Natural killer cell treated with Interleukin-12 subunit alpha and Interleukin-12 subunit beta and Interleukin-15 and Interleukin-18, amount 100 ng/mL, for 72 hours (primary cell): ENCODE measurements around the gene PDGFA. TPM values are rescaled to one million over a fixed set of nuclear protein-coding genes. Genes with fewer than 3 reads are reported as not detected.

ENCODE experiments used
- ATAC-seq, 2 donors: fragments of 150-1000 bp; cut with Tn5 transposase in 1 of 2; sonication (Bioruptor Pico), chemical (Tn5 transposase) in 1 of 2; 2 replicates each; pipeline ENCODE4 v1.10.0; 2021
- DNase-seq: peaks from one replicate; pipeline ENCODE4 v3.0.0; 2022; ENCODE audit warnings: low spot score
- H3K27ac Mint-ChIP-seq, 2 donors: 1 replicate in 1 of 2; 2 replicates in 1 of 2; pipeline ENCODE4 v1.8.0; 2022; ENCODE audit warnings: mixed read lengths in 2 of 2, mild to moderate bottlenecking in 1 of 2, moderate library complexity in 1 of 2
- H3K27me3 Mint-ChIP-seq, 2 donors: 1 replicate in 1 of 2; 2 replicates in 1 of 2; pipeline ENCODE4 v1.8.0; 2022; ENCODE audit warnings: mixed read lengths in 2 of 2
- H3K36me3 Mint-ChIP-seq: one replicate; pipeline ENCODE4 v1.8.0; 2022; ENCODE audit warnings: mixed read lengths
- H3K4me1 Mint-ChIP-seq, 2 donors: 1 replicate in 1 of 2; 2 replicates in 1 of 2; pipeline ENCODE4 v1.8.0; 2022; ENCODE audit warnings: low read depth in 2 of 2, mixed read lengths in 2 of 2, mild to moderate bottlenecking in 1 of 2
- H3K4me3 Mint-ChIP-seq: one replicate; pipeline ENCODE4 v1.8.0; 2022; ENCODE audit warnings: mixed read lengths
- H3K9me3 Mint-ChIP-seq: 2 replicates; pipeline ENCODE4 v1.8.0; 2022; ENCODE audit warnings: mixed read lengths
- total RNA-seq, 2 donors: library from RNA; stranded (reverse); gene quantifications; one replicate each; pipeline ENCODE4 v1.2.3, GENCODE V29; 2022

The PDGFA gene
- total RNA-seq, 2 donors from 2014 or later, result 1.3 to 5.0 TPM

DNA sequence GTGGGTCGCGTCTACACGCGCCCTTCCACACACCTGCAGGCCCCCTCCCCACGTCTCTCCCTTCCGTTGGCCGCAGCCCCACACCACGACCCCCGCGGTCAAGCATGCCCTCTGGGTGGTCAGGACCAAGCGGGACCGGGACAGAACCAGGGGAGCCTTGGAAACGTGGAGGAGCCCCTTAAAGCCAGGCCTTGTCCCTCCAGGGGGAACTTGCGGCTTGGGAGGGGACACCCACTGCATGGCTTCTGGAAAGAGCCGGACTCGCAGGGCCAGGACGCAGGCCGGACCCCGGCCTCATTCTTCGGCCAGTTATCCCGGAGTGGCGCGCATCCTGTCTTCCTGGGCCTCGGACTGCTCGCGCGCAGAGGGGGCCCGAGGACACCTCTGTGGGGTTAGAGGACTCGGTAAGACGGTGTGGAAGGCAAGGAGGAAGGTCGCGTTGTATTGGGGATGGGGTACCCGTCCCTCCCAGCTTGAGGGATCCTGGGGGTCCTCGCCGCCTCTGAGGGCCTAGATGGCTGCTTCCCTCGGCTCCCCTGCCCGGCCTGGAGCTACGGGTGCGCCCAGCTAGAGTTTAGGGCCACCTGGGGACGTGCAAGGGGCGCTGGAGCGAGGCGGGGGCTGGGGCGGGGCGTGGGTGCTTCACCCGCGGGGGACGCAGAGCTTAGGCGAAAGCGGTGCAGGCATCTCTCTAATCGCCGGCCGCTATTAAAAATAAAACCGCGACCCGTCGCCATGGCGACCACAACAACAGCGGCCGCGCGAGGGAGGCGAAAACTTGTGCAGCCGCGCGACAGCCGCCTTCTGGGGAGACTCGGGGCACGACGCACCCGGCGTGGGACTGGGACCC is 1.8 kb upstream of the PDGFA start:
- DNase-seq (no peak), ATAC-seq (no peak)
- H3K9me3 Mint-ChIP-seq, result no peaks in the 10 kb centered on the region
- no peaks in the 10 kb centered on the region for H3K36me3 Mint-ChIP-seq
- peak overlapping the region; percentile 10 for H3K4me3 Mint-ChIP-seq
- H3K4me1 Mint-ChIP-seq, result peaks cover 0 to 4% of the 10 kb centered on the region in 2 donors
- H3K27me3 Mint-ChIP-seq, result peaks cover 7 to 15% of the 10 kb centered on the region in 2 donors
- no peak overlapping the region for H3K27ac Mint-ChIP-seq

DNA sequence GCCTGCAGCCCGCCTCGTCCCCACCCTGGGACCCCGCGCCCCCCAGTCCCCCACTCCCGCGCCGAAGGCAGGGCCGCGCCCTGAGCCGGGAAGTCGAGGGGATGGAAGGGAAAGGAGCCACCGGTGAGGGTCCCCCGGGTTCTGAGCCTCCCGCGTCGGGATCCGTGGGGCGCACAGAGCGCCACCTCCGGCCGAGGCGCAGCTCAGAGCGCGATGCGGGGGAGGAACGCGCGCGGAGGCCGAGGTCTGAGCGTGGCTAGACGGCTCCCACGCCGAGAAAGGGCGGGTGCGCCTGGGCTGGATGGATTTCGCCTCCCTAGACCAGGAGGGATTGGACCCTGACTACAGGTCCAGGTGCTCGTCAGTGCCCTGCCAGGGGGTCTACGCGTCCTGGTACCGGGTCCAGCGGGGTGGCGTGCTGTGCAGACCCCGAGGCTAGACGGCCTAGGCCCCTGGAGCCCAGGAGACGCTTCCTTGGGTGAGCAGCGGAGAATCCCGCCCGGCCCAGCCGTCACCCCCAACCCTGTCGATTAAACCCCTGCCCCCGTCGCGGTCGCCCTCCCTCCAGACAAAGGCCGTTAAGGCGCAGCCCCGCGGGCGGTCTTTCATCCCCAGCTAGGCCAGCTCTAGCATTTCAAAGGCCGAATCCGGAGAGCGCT is 986 bp upstream of the PDGFA start:
- no peak overlapping the region for H3K4me3 Mint-ChIP-seq

DNA sequence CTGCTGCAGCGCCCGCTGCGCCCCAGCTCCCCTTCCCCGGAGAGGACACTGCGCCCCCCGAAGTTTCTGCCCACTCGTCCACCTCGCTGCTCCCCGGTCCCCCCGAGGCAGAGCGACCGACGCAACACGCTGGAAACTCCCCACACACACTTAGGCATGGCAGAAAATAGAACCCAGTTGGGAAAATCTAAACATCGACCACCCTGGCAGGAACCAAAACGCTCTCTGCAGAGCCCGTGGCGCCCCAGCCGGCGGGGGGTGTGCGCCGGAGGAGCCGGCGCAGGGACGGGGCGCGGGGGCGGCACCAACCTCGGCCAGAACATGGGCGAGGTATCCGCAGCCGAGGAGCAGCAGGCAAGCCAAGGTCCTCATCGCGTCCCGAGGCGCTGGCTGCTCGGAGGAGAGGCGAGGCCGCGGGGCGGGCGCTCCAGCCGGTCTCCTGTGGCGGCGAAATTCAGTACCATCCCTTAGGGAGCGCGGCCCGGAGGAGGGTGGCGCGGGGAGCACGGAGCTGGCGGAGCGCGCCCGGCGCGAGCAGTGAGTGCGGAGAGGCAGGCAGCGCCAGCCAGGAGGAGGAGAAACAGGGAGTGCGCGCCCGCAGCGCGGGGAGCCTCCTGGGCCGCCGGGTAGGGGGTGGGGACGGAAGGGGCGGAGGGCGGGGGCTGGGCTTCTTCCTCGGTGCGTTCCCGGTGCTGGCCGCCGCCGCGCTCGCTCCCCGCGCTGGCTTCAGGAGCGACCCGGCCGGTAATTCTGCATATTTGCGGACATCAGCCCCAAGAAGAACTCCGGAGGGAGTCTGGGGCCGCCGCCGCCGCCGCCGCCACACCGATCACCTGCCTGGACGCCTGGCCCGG is 789 bp downstream of the PDGFA start:
- Mint-ChIP-seq H3K27ac (no peak overlapping the region), H3K4me1 (peaks cover 3 to 6% of the 10 kb centered on the region in 2 donors), H3K4me3 (peak overlapping the region; percentile 80), H3K36me3 (no peaks in the 10 kb centered on the region), H3K27me3 (peaks cover 0 to 14% of the 10 kb centered on the region in 2 donors), H3K9me3 (no peaks in the 10 kb centered on the region)
- DNase-seq (no peak), ATAC-seq (peak; percentile 32 to 61)

More for the DNA sequence above, 986 bp upstream of the PDGFA start:
- peaks cover 7 to 18% of the 10 kb centered on the region in 2 donors for H3K27me3 Mint-ChIP-seq
- no peaks in the 10 kb centered on the region for H3K36me3 Mint-ChIP-seq
- H3K27ac Mint-ChIP-seq, result no peak overlapping the region
- H3K4me1 Mint-ChIP-seq, result peaks cover 0 to 4% of the 10 kb centered on the region in 2 donors
- H3K9me3 Mint-ChIP-seq, result no peaks in the 10 kb centered on the region
- DNase-seq, result no peak
- ATAC-seq, result no peak

DNA sequence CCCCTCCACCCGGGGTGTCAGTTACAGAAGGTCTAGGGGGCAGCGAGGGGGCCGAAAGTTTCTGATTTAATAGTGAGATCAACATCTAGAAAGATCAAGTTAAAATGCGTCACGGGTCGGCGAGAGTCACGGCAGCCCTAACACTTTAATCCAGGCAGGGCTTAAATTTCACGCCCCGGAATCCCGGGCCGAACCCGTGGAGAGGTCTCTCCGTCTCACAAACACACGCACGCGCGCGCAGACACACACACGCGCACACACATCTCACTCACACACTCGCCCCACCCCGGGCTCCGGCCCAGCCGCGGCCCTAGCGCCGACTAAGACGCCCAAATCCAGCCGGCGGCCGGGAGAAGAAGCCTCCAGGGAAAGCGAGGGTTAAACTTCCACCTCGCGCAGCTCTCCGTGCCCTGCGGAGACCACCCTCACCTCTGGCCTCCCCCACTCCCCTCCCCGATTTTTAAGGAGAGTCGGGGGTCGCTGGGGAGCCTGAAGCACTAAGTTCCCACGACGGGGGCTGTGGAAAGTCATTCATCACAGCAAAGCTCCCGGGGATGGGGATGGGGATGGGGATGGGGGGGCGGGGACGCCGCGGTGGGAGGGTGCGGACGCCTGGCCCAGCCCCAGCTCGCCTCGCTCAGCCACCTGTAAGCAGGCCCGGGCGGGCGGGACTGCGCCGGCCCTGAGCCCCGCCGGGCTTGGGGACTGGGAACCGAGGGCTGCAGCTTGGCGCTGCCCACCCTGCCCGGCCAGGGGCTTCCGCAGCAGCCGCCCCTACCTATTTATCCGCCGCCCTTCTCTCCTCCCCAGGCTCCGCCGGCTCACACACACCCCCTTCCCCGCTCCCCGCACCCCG is 1.6 kb downstream of the PDGFA start:
- Mint-ChIP-seq H3K27ac (no peak overlapping the region), H3K4me1 (peaks cover 8 to 9% of the 10 kb centered on the region in 2 donors), H3K36me3 (no peaks in the 10 kb centered on the region), H3K4me3 (peak overlapping the region; percentile 80), H3K9me3 (no peaks in the 10 kb centered on the region), H3K27me3 (peaks cover 0 to 16% of the 10 kb centered on the region in 2 donors)
- ATAC-seq (no peak), DNase-seq (no peak)

DNA sequence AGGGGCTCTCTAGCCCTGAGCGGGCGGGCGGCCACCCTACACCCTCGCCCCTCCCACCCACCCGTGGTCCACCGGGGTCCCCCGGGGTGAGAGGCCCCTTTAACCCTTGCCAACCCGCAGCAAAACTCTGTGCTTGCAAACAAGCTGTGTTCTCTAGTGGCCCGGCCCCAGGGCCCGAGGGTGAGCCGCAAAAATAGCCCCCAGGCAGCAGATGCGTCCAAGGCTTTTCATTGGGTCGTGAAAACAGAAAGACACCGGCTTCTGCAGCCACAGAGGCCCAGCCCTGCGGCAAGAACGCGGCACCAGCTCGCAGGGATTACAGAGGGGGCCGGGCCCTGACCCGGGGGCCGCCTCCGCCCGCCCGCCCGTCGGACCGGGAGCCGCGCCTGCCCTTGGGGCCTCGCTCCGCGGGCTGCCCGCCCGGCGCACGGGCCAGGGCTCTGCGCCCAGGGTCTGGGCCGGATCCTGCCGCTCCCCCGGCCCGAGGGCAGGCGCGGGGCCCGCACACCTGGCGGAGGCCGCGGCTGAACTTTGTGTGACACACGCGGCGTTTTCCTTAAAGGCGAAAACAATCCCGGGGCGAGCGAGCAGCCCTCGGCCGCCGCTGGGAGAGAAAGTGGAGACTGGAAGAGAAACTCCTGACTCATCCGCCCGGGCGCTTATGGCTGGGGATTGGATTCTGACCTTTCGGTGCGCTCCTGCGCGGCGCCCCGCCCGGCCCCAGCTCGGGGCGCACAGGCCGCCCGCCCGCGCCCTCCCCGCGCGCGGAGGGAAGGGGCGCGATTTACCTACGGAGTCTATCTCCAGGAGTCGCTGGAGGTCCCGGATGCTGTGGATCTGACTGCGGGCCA is 2.8 kb downstream of the PDGFA start:
- H3K9me3 Mint-ChIP-seq, result no peaks in the 10 kb centered on the region
- H3K4me3 Mint-ChIP-seq, result peak overlapping the region; percentile 42
- DNase-seq, result no peak
- no peaks in the 10 kb centered on the region for H3K36me3 Mint-ChIP-seq
- H3K4me1 Mint-ChIP-seq, result peaks cover 8 to 9% of the 10 kb centered on the region in 2 donors
- no peak overlapping the region for H3K27ac Mint-ChIP-seq
- no peak for ATAC-seq
- peaks cover 0 to 16% of the 10 kb centered on the region in 2 donors for H3K27me3 Mint-ChIP-seq

DNA sequence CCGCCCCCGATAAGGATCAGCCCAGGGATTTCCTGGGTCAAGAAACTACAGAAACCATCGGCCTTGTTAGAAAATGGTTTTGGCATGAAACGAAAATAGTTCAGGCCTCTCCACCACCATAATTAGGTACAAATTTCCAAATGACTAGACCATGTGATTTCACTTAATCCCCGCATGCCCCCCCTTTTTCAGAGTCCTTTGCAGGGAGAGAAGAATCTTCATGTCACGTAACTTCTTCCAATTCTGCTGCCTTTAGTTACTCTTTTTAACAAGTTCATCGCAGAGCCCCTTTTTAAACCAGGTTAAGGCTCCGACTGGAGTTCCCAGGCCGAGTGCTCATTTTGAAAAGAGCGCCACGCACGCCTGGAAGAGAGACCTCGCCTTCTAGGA is 3.4 kb downstream of the PDGFA start:
- H3K36me3 Mint-ChIP-seq, result no peaks in the 10 kb centered on the region
- no peak for DNase-seq
- no peak for ATAC-seq
- H3K9me3 Mint-ChIP-seq, result no peaks in the 10 kb centered on the region
- H3K27ac Mint-ChIP-seq, result no peak overlapping the region
- H3K4me1 Mint-ChIP-seq, result peaks cover 8 to 9% of the 10 kb centered on the region in 2 donors
- peaks cover 0 to 14% of the 10 kb centered on the region in 2 donors for H3K27me3 Mint-ChIP-seq
- H3K4me3 Mint-ChIP-seq, result peak overlapping the region; percentile 42

DNA sequence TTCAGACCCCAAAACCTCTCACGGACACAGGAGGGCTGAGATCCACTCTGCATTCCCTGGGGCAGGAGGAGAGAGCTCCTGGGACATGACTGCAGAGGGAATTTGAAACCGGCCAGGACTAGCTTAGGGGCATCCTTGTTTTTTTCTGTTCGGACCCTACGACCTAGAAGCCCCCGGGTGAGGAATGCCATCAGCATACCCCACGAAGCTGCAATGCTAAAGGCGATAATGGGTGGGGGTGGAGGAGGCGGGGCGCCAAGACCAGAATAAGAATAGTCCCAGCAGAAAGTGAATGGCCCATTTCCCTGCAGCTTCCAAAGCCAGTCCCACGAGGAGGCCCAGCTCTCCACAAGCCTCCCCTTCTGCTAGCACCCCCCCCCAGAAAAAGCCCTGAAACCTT is 4.0 kb downstream of the PDGFA start:
- Mint-ChIP-seq H3K36me3 (no peaks in the 10 kb centered on the region), H3K27me3 (peaks cover 0 to 12% of the 10 kb centered on the region in 2 donors), H3K4me3 (no peak overlapping the region)

DNA sequence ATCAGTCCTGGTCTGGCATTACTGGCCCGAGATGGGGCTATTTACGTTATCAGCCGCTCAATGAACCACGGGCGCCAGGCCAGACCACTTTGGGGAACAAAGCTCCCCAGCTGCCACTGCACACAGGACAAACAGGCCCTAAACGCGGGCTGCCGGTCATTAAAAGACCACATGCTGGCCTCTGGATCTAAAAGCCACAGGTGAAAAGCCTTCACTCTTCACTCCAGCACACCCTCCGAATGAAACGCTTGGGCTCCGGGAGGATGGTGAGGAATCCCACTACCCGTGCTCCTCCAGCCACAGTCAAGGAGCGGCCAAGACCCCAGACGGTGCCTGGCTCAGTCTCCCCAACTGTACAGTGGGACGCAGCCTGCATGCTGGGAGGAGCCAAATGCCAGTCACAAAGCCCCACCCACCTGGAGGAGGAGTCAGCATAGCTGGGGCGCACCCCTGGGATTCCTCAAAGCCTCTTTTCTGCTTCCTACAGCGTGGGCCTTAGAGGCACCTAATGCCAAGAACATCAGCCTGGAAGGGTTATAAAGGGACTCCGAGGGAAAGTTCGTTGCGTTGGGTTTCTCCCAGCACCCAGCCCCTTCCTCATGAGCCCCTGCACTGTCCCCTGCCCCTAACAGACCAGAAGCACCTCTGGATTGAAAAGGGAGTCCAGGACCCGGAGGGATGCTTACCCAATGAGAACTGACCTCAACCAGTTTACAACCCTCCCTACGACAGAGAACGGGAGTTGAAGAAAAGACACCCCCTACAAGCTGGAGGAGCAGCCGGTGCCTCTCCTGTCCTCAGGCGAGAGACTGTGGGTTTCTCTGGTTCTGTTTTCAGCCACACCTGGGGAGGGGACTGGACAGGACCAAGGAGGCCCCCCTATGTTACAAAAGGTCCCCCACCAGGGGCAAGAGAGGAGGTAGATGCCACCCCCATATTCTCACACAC is 4.7 kb downstream of the PDGFA start:
- peaks cover 8 to 9% of the 10 kb centered on the region in 2 donors for H3K4me1 Mint-ChIP-seq
- H3K27me3 Mint-ChIP-seq, result peaks cover 0 to 12% of the 10 kb centered on the region in 2 donors
- no peak for ATAC-seq
- peak overlapping the region in 1 of 2 donors; percentile 88 for H3K27ac Mint-ChIP-seq
- DNase-seq, result no peak
- H3K4me3 Mint-ChIP-seq, result no peak overlapping the region
- H3K36me3 Mint-ChIP-seq, result no peaks in the 10 kb centered on the region
- H3K9me3 Mint-ChIP-seq, result no peaks in the 10 kb centered on the region

More for the DNA sequence above, 4.0 kb downstream of the PDGFA start:
- no peak for DNase-seq
- no peak overlapping the region for H3K27ac Mint-ChIP-seq
- H3K4me1 Mint-ChIP-seq, result peaks cover 8 to 9% of the 10 kb centered on the region in 2 donors
- no peaks in the 10 kb centered on the region for H3K9me3 Mint-ChIP-seq
- ATAC-seq, result no peak

DNA sequence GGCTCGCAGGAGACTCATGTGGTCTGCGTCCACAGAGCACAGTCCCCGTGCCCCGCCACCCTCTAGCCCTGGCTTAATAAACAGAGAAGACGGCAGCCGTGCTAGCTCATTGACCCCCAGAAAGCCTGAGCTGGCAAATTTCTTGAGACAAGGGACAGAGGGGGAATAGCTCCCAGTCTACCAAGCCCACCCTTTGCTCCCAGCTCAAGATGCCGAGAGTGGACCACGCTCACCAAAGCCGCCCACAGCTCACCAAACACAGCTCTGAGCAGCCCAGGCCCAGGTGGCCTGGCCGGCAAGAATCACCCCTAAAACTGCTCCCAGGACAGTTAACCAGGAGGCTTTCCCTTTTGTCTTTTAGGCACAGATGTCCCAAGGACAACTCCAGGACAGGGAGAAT is 5.4 kb downstream of the PDGFA start:
- DNase-seq, result no peak
- peaks cover 0 to 12% of the 10 kb centered on the region in 2 donors for H3K27me3 Mint-ChIP-seq
- no peak for ATAC-seq
- H3K9me3 Mint-ChIP-seq, result no peaks in the 10 kb centered on the region
- H3K36me3 Mint-ChIP-seq, result no peaks in the 10 kb centered on the region
- peaks cover 8 to 9% of the 10 kb centered on the region in 2 donors for H3K4me1 Mint-ChIP-seq
- H3K4me3 Mint-ChIP-seq, result peak overlapping the region; percentile 78
- peak overlapping the region; percentile 32 to 88 for H3K27ac Mint-ChIP-seq

DNA sequence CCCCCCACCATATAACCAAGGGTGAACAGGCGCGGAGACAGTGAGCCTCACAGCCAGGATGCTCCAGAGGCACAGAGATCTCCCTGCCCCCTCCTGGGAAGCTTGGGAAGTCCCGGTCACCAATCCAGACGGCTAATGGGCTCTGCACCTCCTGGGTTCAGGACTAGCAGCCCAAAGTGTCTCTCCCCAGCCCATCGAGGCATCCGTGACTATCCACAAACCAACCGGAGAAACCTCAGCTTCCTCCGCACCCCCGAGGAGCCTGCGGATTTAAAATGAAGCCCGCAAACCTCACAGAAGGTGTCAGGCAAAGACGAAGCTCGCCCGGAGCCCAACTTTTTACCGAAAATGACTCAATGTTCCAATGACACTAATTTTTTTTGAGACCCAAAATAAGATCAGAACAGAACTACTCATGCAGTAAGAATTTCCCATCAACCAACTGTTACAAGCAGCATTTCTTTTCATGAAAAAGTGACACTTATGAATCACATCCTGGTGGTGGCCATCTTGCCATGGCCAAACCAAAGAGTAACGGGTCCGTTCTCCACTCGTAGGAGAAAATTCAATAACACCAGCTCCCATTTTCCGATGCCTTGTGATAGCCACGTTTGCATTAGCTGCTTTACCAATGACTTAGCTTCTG is 6.0 kb downstream of the PDGFA start:
- ATAC-seq (peak; percentile 53 to 67), DNase-seq (no peak)
- peaks cover 0 to 11% of the 10 kb centered on the region in 2 donors for H3K27me3 Mint-ChIP-seq
- no peaks in the 10 kb centered on the region for H3K9me3 Mint-ChIP-seq
- peaks cover 8 to 9% of the 10 kb centered on the region in 2 donors for H3K4me1 Mint-ChIP-seq
- H3K4me3 Mint-ChIP-seq, result peak overlapping the region; percentile 78
- peak overlapping the region; percentile 32 to 88 for H3K27ac Mint-ChIP-seq
- H3K36me3 Mint-ChIP-seq, result no peaks in the 10 kb centered on the region
